H9 (cell line): ENCODE measurements around the gene TMEM217. TPM values are rescaled to one million over a fixed set of nuclear protein-coding genes. Genes with fewer than 3 reads are reported as not detected.

Experiments used
- DNase-seq: peaks from one replicate; pipeline ENCODE4 v3.0.0-alpha.2; 2017
- H2AFZ ChIP-seq: one replicate; pipeline ENCODE4 v1.6.1; 2013; ENCODE audit warnings: mild to moderate bottlenecking, low read length, control low read depth, moderate library complexity
- H2AK5ac ChIP-seq: 2 replicates; pipeline ENCODE4 v1.6.1; 2013; ENCODE audit warnings: low read length, control low read depth, mixed read lengths; ENCODE audit not compliant: insufficient read length
- H2BK120ac ChIP-seq: one replicate; pipeline ENCODE4 v1.6.1; 2013; ENCODE audit warnings: low read depth, mild to moderate bottlenecking, low read length, control low read depth, inconsistent platforms; ENCODE audit not compliant: poor library complexity, severe bottlenecking
- H2BK12ac ChIP-seq: 2 replicates; pipeline ENCODE4 v1.6.1; 2013; ENCODE audit warnings: low read length, control low read depth, mixed read lengths, low read depth; ENCODE audit not compliant: insufficient read length
- H2BK15ac ChIP-seq: 2 replicates; pipeline ENCODE4 v1.6.1; 2013; ENCODE audit warnings: low read depth, low read length, control low read depth
- H2BK20ac ChIP-seq: one replicate; pipeline ENCODE4 v1.6.1; 2013; ENCODE audit warnings: low read depth, mild to moderate bottlenecking, low read length, control low read depth, inconsistent platforms; ENCODE audit not compliant: poor library complexity, severe bottlenecking
- H2BK5ac ChIP-seq: 2 replicates; pipeline ENCODE4 v1.6.1; 2013; ENCODE audit warnings: low read length, control low read depth, mixed read lengths; ENCODE audit not compliant: insufficient read length
- H3K14ac ChIP-seq: 2 replicates; pipeline ENCODE4 v1.6.1; 2013; ENCODE audit warnings: low read length, control low read depth; ENCODE audit not compliant: insufficient read depth
- H3K18ac ChIP-seq: 2 replicates; pipeline ENCODE4 v1.6.1; 2013; ENCODE audit warnings: low read depth, mild to moderate bottlenecking, mixed read lengths, low read length, control low read depth; ENCODE audit not compliant: insufficient read length
- H3K23ac ChIP-seq: 2 replicates; pipeline ENCODE4 v1.6.1; 2013; ENCODE audit warnings: low read length, control low read depth, mixed read lengths, low read depth; ENCODE audit not compliant: insufficient read length
- H3K23me2 ChIP-seq: 2 replicates; pipeline ENCODE4 v1.6.1; 2013; ENCODE audit warnings: low read depth, mild to moderate bottlenecking, mixed read lengths, low read length, control low read depth; ENCODE audit not compliant: insufficient read length, poor library complexity, severe bottlenecking
- H3K27ac ChIP-seq: 2 replicates; pipeline ENCODE4 v1.5.1; 2013; ENCODE audit warnings: low read length, control low read depth, mixed read lengths, low read depth; ENCODE audit not compliant: insufficient read length
- H3K27me3 ChIP-seq: 2 replicates; pipeline ENCODE4 v1.6.1; 2013; ENCODE audit warnings: low read length, control low read depth, inconsistent platforms; ENCODE audit not compliant: insufficient read depth
- H3K4ac ChIP-seq: 2 replicates; pipeline ENCODE4 v1.6.1; 2013; ENCODE audit warnings: low read depth, mild to moderate bottlenecking, control low read depth, inconsistent platforms, low read length, moderate library complexity
- H3K4me1 ChIP-seq: 2 replicates; pipeline ENCODE4 v1.6.1; 2013; ENCODE audit warnings: low read length, control low read depth, inconsistent platforms; ENCODE audit not compliant: insufficient read depth
- H3K4me2 ChIP-seq: 2 replicates; pipeline ENCODE4 v1.6.1; 2013; ENCODE audit warnings: low read length, control low read depth, mixed read lengths; ENCODE audit not compliant: insufficient read length, insufficient read depth
- H3K56ac ChIP-seq: 2 replicates; pipeline ENCODE4 v1.6.1; 2013; ENCODE audit warnings: low read depth, mild to moderate bottlenecking, mixed read lengths, low read length, control low read depth; ENCODE audit not compliant: insufficient read length
- H3K79me1 ChIP-seq: 2 replicates; pipeline ENCODE4 v1.6.1; 2013; ENCODE audit warnings: low read depth, mild to moderate bottlenecking, moderate library complexity, low read length, control low read depth, inconsistent platforms; ENCODE audit not compliant: insufficient read depth, poor library complexity, severe bottlenecking
- H3K79me2 ChIP-seq: 2 replicates; pipeline ENCODE4 v1.6.1; 2013; ENCODE audit warnings: low read length, control low read depth, inconsistent platforms; ENCODE audit not compliant: insufficient read depth
- H3K9ac ChIP-seq: 2 replicates; pipeline ENCODE4 v1.6.1; 2013; ENCODE audit warnings: low read length, control low read depth, mixed read lengths; ENCODE audit not compliant: insufficient read length; ENCODE audit errors: extremely low read depth
- H3K9me3 ChIP-seq: one replicate; pipeline ENCODE4 v1.6.1; 2013; ENCODE audit warnings: low read depth, low read length, inconsistent platforms; ENCODE audit not compliant: control insufficient read depth
- H3T11ph ChIP-seq: one replicate; pipeline ENCODE4 v1.6.1; 2013; ENCODE audit warnings: mild to moderate bottlenecking, low read length, control low read depth, inconsistent platforms
- H4K20me1 ChIP-seq: one replicate; pipeline ENCODE4 v1.6.1; 2013; ENCODE audit not compliant: control insufficient read depth, insufficient read length, insufficient read depth
- H4K5ac ChIP-seq: 2 replicates; pipeline ENCODE4 v1.6.1; 2013; ENCODE audit warnings: low read depth, mild to moderate bottlenecking, mixed read lengths, low read length, control low read depth; ENCODE audit not compliant: insufficient read length
- H4K8ac ChIP-seq: replicated peaks from 2 replicates; pipeline ENCODE4 v1.6.1; 2013; ENCODE audit warnings: low read length, control low read depth, mixed read lengths, low read depth; ENCODE audit not compliant: insufficient read length
- H4K91ac ChIP-seq: 2 replicates; pipeline ENCODE4 v1.6.1; 2013; ENCODE audit warnings: low read depth, mild to moderate bottlenecking, moderate library complexity, mixed read lengths, low read length, control low read depth; ENCODE audit not compliant: insufficient read length
- H3K27ac Mint-ChIP-seq, 3 experiments: 2 replicates in 2 of 3; 3 replicates in 1 of 3; pipeline ENCODE4 v1.8.0; 2020 to 2021; ENCODE audit warnings: mixed read lengths in 3 of 3, mild to moderate bottlenecking in 1 of 3, moderate library complexity in 1 of 3
- H3K27me3 Mint-ChIP-seq: 2 replicates; pipeline ENCODE4 v1.8.0; 2021; ENCODE audit warnings: low read depth, mild to moderate bottlenecking, moderate library complexity, mixed read lengths
- H3K36me3 Mint-ChIP-seq, 3 experiments: 2 replicates in 2 of 3; 3 replicates in 1 of 3; pipeline ENCODE4 v1.8.0; 2020 to 2021; ENCODE audit warnings: low read depth in 3 of 3, mixed read lengths in 3 of 3; ENCODE audit not compliant: insufficient read depth in 1 of 3
- H3K4me1 Mint-ChIP-seq, 2 experiments: 2 replicates each; pipeline ENCODE4 v1.8.0; 2020; ENCODE audit warnings: mixed read lengths in 2 of 2
- H3K4me3 Mint-ChIP-seq, 2 experiments: 2 replicates in 1 of 2; 3 replicates in 1 of 2; pipeline ENCODE4 v1.8.0; 2020 to 2021; ENCODE audit warnings: mild to moderate bottlenecking in 2 of 2, mixed read lengths in 2 of 2, moderate library complexity in 1 of 2
- H3K9me3 Mint-ChIP-seq, 2 experiments: 2 replicates in 1 of 2; 3 replicates in 1 of 2; pipeline ENCODE4 v1.8.0; 2020; ENCODE audit warnings: mild to moderate bottlenecking in 2 of 2, mixed read lengths in 2 of 2, moderate library complexity in 1 of 2
- CTCF ChIP-seq: fragments of 200-600 bp; sonication (generic); conservative IDR thresholded peaks from 3 replicates; pipeline ENCODE4 v1.8.0; 2021; ENCODE audit warnings: antibody characterized with exemption, mild to moderate bottlenecking
- WGBS: extraction: QIAGEN DNeasy Blood & Tissue Kit; methylation state at CpG from one replicate; pipeline ENCODE4 v1.1.7; 2013; ENCODE audit warnings: missing lambda C conversion rate, low lambda C conversion rate, mixed read lengths; ENCODE audit not compliant: insufficient read length; ENCODE audit errors: extremely low coverage; 5-methylcytosine and 5-hydroxymethylcytosine counted together
- total RNA-seq: library from RNA; stranded (reverse); gene quantifications from 2 replicates; pipeline ENCODE4 v1.2.1, GENCODE V29; 2021

The TMEM217 gene
- total RNA-seq, 1 experiment from 2014 or later = 1.1 TPM

GRCh38 chr6:37254881-37255280 is 3.1 kb downstream of the TMEM217 start:
- no peak overlapping the region for H4K8ac ChIP-seq
- no peak overlapping the region for H3K4ac ChIP-seq
- H3K27me3 ChIP-seq = no peaks in the 10 kb centered on the region
- no peak overlapping the region for H2AK5ac ChIP-seq
- Mint-ChIP-seq H3K27ac (no peak overlapping the region), H3K4me1 (peaks cover 24 to 25% of the 10 kb centered on the region in 2 experiments), H3K36me3 (no peaks in the 10 kb centered on the region), H3K27me3 (peaks cover 15% of the 10 kb centered on the region), H3K4me3 (no peak overlapping the region), H3K9me3 (no peaks in the 10 kb centered on the region)
- no peak overlapping the region for H2AFZ ChIP-seq
- no peak overlapping the region for H2BK20ac ChIP-seq
- H2BK15ac ChIP-seq = no peak overlapping the region
- no peaks in the 10 kb centered on the region for H3K9me3 ChIP-seq
- H3T11ph ChIP-seq = no peak overlapping the region
- WGBS = no CpG with 5 or more reads among the region's 5 CpGs
- no peak overlapping the region for H3K9ac ChIP-seq
- no peak overlapping the region for H4K91ac ChIP-seq
- no peaks in the 10 kb centered on the region for H4K20me1 ChIP-seq
- no peaks in the 10 kb centered on the region for H3K4me1 ChIP-seq
- H3K18ac ChIP-seq = no peak overlapping the region
- H2BK12ac ChIP-seq = no peak overlapping the region
- H3K27ac ChIP-seq = no peak overlapping the region
- H2BK120ac ChIP-seq = no peak overlapping the region
- H3K23me2 ChIP-seq = peaks cover 4% of the 10 kb centered on the region
- H3K4me2 ChIP-seq = no peak overlapping the region
- no peak overlapping the region for H3K23ac ChIP-seq
- no peak overlapping the region for H3K56ac ChIP-seq
- H4K5ac ChIP-seq = no peak overlapping the region
- peak; percentile 32 for DNase-seq
- H3K79me1 ChIP-seq = no peaks in the 10 kb centered on the region
- no peak for TF ChIP-seq CTCF
- H3K14ac ChIP-seq = no peak overlapping the region
- H2BK5ac ChIP-seq = no peak overlapping the region
- 0 out of 2 replicates have a peak, but pooled peaks cover under 1% of the 10 kb centered on the region for H3K79me2 ChIP-seq
